H1 (cell line): ENCODE measurements around the gene MMGT1. TPM values are rescaled to one million over a fixed set of nuclear protein-coding genes. Genes with fewer than 3 reads are reported as not detected.

Experiments used
- ASH2L ChIP-seq: fragments of 200-600, 300-600 bp; sonication (generic); IDR thresholded peaks from one replicate; pipeline ENCODE4 v1.7.1; 2017; ENCODE audit warnings: low read length
- BACH1 ChIP-seq: IDR thresholded peaks from 2 replicates; pipeline ENCODE4 v1.6.1; 2012; ENCODE audit warnings: low read length, improper control_type of control experiment
- BRCA1 ChIP-seq: IDR thresholded peaks from 2 replicates; pipeline ENCODE4 v1.6.1; 2012; ENCODE audit warnings: low read depth, low read length, improper control_type of control experiment
- CBX5 ChIP-seq: fragments of 300-800, 300-1000 bp; sonication (generic); IDR thresholded peaks from 2 replicates; pipeline ENCODE4 v1.7.1; 2016; ENCODE audit warnings: antibody characterized with exemption, low read length, low read depth
- CEBPB ChIP-seq: IDR thresholded peaks from 2 replicates; pipeline ENCODE4 v1.6.1; 2012; ENCODE audit warnings: low read depth, low read length
- CHD1 ChIP-seq: IDR thresholded peaks from 2 replicates; pipeline ENCODE4 v1.6.1; 2012; ENCODE audit warnings: low read depth, low read length, improper control_type of control experiment
- CHD2 ChIP-seq: IDR thresholded peaks from 2 replicates; pipeline ENCODE4 v1.6.1; 2012; ENCODE audit warnings: low read length, improper control_type of control experiment
- CREB1 ChIP-seq: IDR thresholded peaks from 2 replicates; pipeline ENCODE4 v1.6.1; 2012; ENCODE audit warnings: inconsistent platforms
- EGR1 ChIP-seq: IDR thresholded peaks from 2 replicates; pipeline ENCODE4 v1.6.1; 2011; ENCODE audit warnings: low read depth, low read length, borderline replicate concordance
- EP300 ChIP-seq, 2 experiments: IDR thresholded peaks; 1 replicate in 1 of 2; 2 replicates in 1 of 2; pipeline ENCODE4 v1.6.1; 2011 to 2012; ENCODE audit warnings: low read depth in 2 of 2, low read length in 2 of 2, mild to moderate bottlenecking in 2 of 2, borderline replicate concordance in 1 of 2, inconsistent platforms in 1 of 2, moderate library complexity in 1 of 2
- GABPA ChIP-seq: IDR thresholded peaks from 2 replicates; pipeline ENCODE4 v1.6.1; 2011; ENCODE audit warnings: mild to moderate bottlenecking, low read length, moderate library complexity, borderline replicate concordance; ENCODE audit not compliant: insufficient read depth
- HDAC2 ChIP-seq, 2 experiments: fragments of 300-600 bp in 1 of 2; sonication (generic) in 1 of 2; IDR thresholded peaks; 2 replicates each; pipeline ENCODE4 v1.6.1; 2011 to 2012; ENCODE audit warnings: low read depth in 2 of 2, low read length in 2 of 2, mild to moderate bottlenecking in 2 of 2, moderate library complexity in 2 of 2, borderline replicate concordance in 1 of 2, inconsistent platforms in 1 of 2
- MAFK ChIP-seq: IDR thresholded peaks from 2 replicates; pipeline ENCODE4 v1.6.1; 2012; ENCODE audit warnings: low read depth, mild to moderate bottlenecking, improper control_type of control experiment, low read length
- NANOG ChIP-seq: IDR thresholded peaks from 2 replicates; pipeline ENCODE4 v1.6.1; 2011; ENCODE audit warnings: low read length, low read depth, mild to moderate bottlenecking, inconsistent platforms; ENCODE audit not compliant: insufficient read depth, poor library complexity, severe bottlenecking
- PHF8 ChIP-seq: fragments of 200-600 bp; sonication (generic); conservative IDR thresholded peaks from 2 replicates; pipeline ENCODE4 v1.7.1; 2012; ENCODE audit warnings: low read depth, mild to moderate bottlenecking, inconsistent platforms, low read length, moderate library complexity
- POLR2A ChIP-seq, 2 experiments: IDR thresholded peaks; 1 replicate in 1 of 2; 2 replicates in 1 of 2; pipeline ENCODE4 v1.6.1; 2011; ENCODE audit warnings: low read depth in 2 of 2, low read length in 2 of 2, mild to moderate bottlenecking in 2 of 2; ENCODE audit errors: control extremely low read depth in 1 of 2
- POLR2AphosphoS5 ChIP-seq: IDR thresholded peaks from 2 replicates; pipeline ENCODE4 v1.6.1; 2011; ENCODE audit warnings: low read depth, low read length
- RNF2 ChIP-seq: fragments of 200-900, 300-1000 bp; sonication (generic); IDR thresholded peaks from 2 replicates; pipeline ENCODE4 v1.7.1; 2016; ENCODE audit warnings: borderline replicate concordance, low read depth, mild to moderate bottlenecking, antibody characterized with exemption, low read length; ENCODE audit not compliant: poor library complexity, severe bottlenecking; ENCODE audit errors: missing control alignments
- RXRA ChIP-seq: IDR thresholded peaks from 2 replicates; pipeline ENCODE4 v1.6.1; 2011; ENCODE audit warnings: low read depth, mild to moderate bottlenecking, low read length, moderate library complexity; ENCODE audit not compliant: insufficient read depth
- SAP30 ChIP-seq: fragments of 300-600 bp; sonication (generic); IDR thresholded peaks from 2 replicates; pipeline ENCODE4 v1.7.1; 2012; ENCODE audit warnings: low read length, moderate library complexity, mild to moderate bottlenecking, inconsistent platforms; ENCODE audit not compliant: insufficient read depth, insufficient replicate concordance
- SIRT6 ChIP-seq: IDR thresholded peaks from one replicate; pipeline ENCODE4 v1.7.1; 2012; ENCODE audit warnings: low read length, inconsistent platforms
- SP4 ChIP-seq: IDR thresholded peaks from 2 replicates; pipeline ENCODE4 v1.6.1; 2012; ENCODE audit warnings: low read length, inconsistent platforms
- TAF1 ChIP-seq: IDR thresholded peaks from 2 replicates; pipeline ENCODE4 v1.6.1; 2011; ENCODE audit warnings: mild to moderate bottlenecking, low read depth, low read length
- TAF7 ChIP-seq: optimal IDR thresholded peaks from 2 replicates; pipeline ENCODE3; 2011; ENCODE audit warnings: low read depth, mild to moderate bottlenecking, inconsistent platforms, low read length, moderate library complexity, borderline replicate concordance
- ZNF274 ChIP-seq: IDR thresholded peaks from 2 replicates; pipeline ENCODE4 v1.7.0; 2012; ENCODE audit warnings: low read length, borderline replicate concordance; ENCODE audit errors: extremely low read depth
- polyA plus RNA-seq, 7 experiments: library from polyadenylated mRNA; depleted of rRNA in 3 of 7; stranded (reverse) in 5 of 7; unstranded in 2 of 7; fragments of >200 nt in 5 of 7; fragments of 200-250 nt in 2 of 7; gene quantifications; 1 replicate in 5 of 7; 2 replicates in 1 of 7; 4 replicates in 1 of 7; pipeline versions ENCODE4 v1.2.1 to v1.2.3, GENCODE V29; 2011 to 2013; ENCODE audit warnings: missing spikeins in 2 of 7, mixed read lengths in 2 of 7
- total RNA-seq: library from RNA; stranded (reverse); fragmentation: NEBNext Ultra II Directional; extraction: Animal tissue kit (Norgen Biotek cat#: 25700); gene quantifications from 2 replicates; pipeline ENCODE4 v1.2.1, GENCODE V29; 2021

The MMGT1 gene
- total and polyA plus RNA-seq, 2 of the 8 experiments (the other 6 are each of a cell fraction or from before 2014, with no cell fraction given), result 10.0 to 20.5 TPM

DNA sequence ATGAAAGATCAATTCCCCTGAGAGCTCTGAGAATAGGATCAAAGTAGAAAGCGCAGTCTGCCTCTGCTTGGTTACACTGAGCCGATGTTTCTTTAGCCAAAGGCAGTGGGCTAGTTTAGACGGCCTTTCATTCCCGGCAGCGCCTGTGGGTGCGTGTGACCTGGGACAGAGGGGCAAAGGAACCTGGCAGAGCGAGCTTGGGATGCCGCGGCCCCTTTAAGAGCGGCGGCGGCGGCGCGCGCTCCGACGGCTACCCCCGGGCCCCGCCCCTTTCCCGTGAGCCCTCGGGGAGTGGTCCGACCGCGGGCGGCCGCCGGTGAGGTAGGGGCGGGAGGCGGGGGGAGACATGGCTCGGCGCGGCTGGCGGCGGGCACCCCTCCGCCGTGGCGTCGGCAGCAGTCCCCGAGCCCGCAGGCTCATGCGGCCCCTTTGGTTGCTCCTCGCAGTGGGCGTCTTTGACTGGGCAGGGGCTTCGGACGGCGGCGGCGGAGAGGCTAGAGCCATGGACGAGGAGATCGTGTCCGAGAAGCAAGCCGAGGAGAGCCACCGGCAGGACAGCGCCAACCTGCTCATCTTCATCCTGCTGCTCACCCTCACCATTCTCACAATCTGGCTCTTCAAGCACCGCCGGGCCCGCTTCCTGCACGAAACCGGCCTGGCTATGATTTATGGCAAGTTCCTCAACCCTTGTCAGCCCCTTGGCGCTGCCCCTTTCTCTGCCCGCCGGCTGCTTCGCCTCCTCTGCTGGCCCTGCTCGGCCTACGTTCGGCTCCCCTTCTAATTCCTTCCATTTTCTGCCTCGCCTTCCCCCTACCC is 11.6 kb upstream of the MMGT1 start, which contains the start of gene SLC9A6 (continued):
- TF ChIP-seq MAFK (no peak), TAF7 (no peak), POLR2AphosphoS5 (no peak), SAP30 (peak; percentile 40), SIRT6 (no peak), RNF2 (no peak), ZNF274 (no peak), BACH1 (no peak), SP4 (no peak), BRCA1 (no peak), CREB1 (peak; percentile 34; the same call in 1 of the 2 replicates), PHF8 (peak; percentile 68; the same call in 1 of the 2 replicates), CEBPB (no peak), NANOG (no peak), GABPA (no peak), TAF1 (0 out of 2 replicates have a peak, but pooled peaks have one; percentile 55), EGR1 (no peak), CHD2 (no peak), CHD1 (no peak), CBX5 (no peak), HDAC2 (IDR thresholded peaks at IDR 0.05; ENCODE audit: borderline replicate concordance in 1 of 2, low read depth in 2 of 2, low read length in 2 of 2) (no peak), EP300 (IDR thresholded peaks at IDR 0.05; ENCODE audit: borderline replicate concordance in 1 of 2, low read depth in 2 of 2, low read length in 2 of 2) (no peak), RXRA (no peak), ASH2L (peak; percentile 37), POLR2A (IDR thresholded peaks at IDR 0.05; ENCODE audit: control extremely low read depth in 1 of 2, low read depth in 2 of 2, low read length in 2 of 2) (no peak; a peak in 1 of 3 replicates)
